ENCODE measurements around the gene GRPEL1. TPM values are rescaled to one million over a fixed set of nuclear protein-coding genes. Genes with fewer than 3 reads are reported as not detected.

GRPEL1 gene
- total and polyA plus RNA-seq, 9 of the 15 experiments (the other 6 are each of a cell fraction or from before 2014, with no cell fraction given) = 43.4 to 192 (median 86.6) TPM

- Histone ChIP-seq H2AFZ (ENCODE audit: low read depth, low read length) (peak overlapping the region; percentile 92), H3K9me3 (replicated peaks; ENCODE audit: control insufficient read depth, insufficient read depth, low read depth, low read length) (peaks cover 7% of the 10 kb centered on the region), H3K36me3 (ENCODE audit: control insufficient read depth, insufficient read depth, low read length) (no peaks in the 10 kb centered on the region), H3K79me2 (ENCODE audit: control insufficient read depth, insufficient read depth, low read length) (no peaks in the 10 kb centered on the region), H3K4me2 (ENCODE audit: insufficient read depth, low read length) (peak overlapping the region; percentile 39), H4K20me1 (replicated peaks; ENCODE audit: control insufficient read depth, insufficient read depth, low read length) (no peaks in the 10 kb centered on the region), H3K9ac (ENCODE audit: insufficient read depth in 1 of 2, low read depth in 2 of 2, low read length in 2 of 2) (peak overlapping the region; percentile 25 to 60; a peak in 3 of 4 replicates), H3K4me3 (no peak overlapping the region), H3K27ac (ENCODE audit: extremely low read depth, low read depth, low read length) (peak overlapping the region; percentile 33; the same call in 1 of the 3 replicates), H3K4me1 (replicated peaks in 1 of 2; ENCODE audit: control insufficient read depth in 2 of 2, insufficient read depth in 2 of 2, low read length in 2 of 2) (peaks cover 11 to 15% of the 10 kb centered on the region in 2 experiments; a peak in 4 of 5 replicates), H3K9me1 (ENCODE audit: control insufficient read depth, insufficient read depth, low read length) (no peaks in the 10 kb centered on the region), H3K27me3 (ENCODE audit: control insufficient read depth in 2 of 2, insufficient read depth in 2 of 2, low read length in 2 of 2) (no peaks in the 10 kb centered on the region)
- no TSS peak for BruUV-seq (replicated peaks)
- ATAC-seq (peak; percentile 16; the same call in 1 of the 3 replicates), FAIRE-seq (no peak), DNase-seq (ENCODE audit: extremely low read depth in 1 of 4, low spot score in 3 of 4) (no peak)
- in situ Hi-C loops (cut with MboI) = no loop called here
- ChIA-PET CTCF (ENCODE audit: low intra/inter-chr PET ratio) (interaction anchor here (0.7 kb wide), 1 partner anchor 207 kb away, joined by 3 read pairs; no protein-coding TSS in a partner anchor), POLR2A (interaction anchor here (0.9 to 1.9 kb wide), 3 partner anchors 9 to 177 kb away, joined by 3 to 8 read pairs (median 4); no protein-coding TSS in a partner anchor)
- WGBS (ENCODE audit: insufficient coverage, low coverage, missing lambda C conversion rate) = 55% methylated on average over 9 of the region's 9 CpGs
- intact Hi-C loops (cut with micrococcal nuclease) = loop anchor here (5.0 kb wide), 2 partner anchors 97 to 192 kb away; no protein-coding TSS in a partner anchor
- TF ChIP-seq BRD4 (IDR thresholded peaks at IDR 0.05) (no peak), ZFP30 (CRISPR knock-in tag; IDR thresholded peaks at IDR 0.05; ENCODE audit: borderline replicate concordance) (no peak), POLR3G (IDR thresholded peaks at IDR 0.05; ENCODE audit: extremely low read depth, insufficient read length, insufficient replicate concordance) (no peak), ZBTB40 (IDR thresholded peaks at IDR 0.05) (peak; percentile 97), ZBTB40 (CRISPR knock-in tag; IDR thresholded peaks at IDR 0.05) (peak; percentile 91), SPI1 (IDR thresholded peaks at IDR 0.05; ENCODE audit: borderline replicate concordance, low read depth, low read length) (no peak)
Observed at GRCh38 chr4:7083597-7084563, 16.0 kb upstream of the GRPEL1 start.

All from K562 (cell line).